Measurements from ENCODE around the gene LHX3.

Gene LHX3

GRCh38 chr9:136250676-136251075, 45.7 kb upstream of the LHX3 start:
- H3K27ac ChIP-seq, result no peak overlapping the region
- DNase-seq, result no peak
- no peak overlapping the region for H3K4me3 ChIP-seq (ENCODE audit: low read depth, low read length)
- H3K27me3 ChIP-seq (replicated peaks), result peaks cover 12% of the 10 kb centered on the region
- TF ChIP-seq, protein P1, sequence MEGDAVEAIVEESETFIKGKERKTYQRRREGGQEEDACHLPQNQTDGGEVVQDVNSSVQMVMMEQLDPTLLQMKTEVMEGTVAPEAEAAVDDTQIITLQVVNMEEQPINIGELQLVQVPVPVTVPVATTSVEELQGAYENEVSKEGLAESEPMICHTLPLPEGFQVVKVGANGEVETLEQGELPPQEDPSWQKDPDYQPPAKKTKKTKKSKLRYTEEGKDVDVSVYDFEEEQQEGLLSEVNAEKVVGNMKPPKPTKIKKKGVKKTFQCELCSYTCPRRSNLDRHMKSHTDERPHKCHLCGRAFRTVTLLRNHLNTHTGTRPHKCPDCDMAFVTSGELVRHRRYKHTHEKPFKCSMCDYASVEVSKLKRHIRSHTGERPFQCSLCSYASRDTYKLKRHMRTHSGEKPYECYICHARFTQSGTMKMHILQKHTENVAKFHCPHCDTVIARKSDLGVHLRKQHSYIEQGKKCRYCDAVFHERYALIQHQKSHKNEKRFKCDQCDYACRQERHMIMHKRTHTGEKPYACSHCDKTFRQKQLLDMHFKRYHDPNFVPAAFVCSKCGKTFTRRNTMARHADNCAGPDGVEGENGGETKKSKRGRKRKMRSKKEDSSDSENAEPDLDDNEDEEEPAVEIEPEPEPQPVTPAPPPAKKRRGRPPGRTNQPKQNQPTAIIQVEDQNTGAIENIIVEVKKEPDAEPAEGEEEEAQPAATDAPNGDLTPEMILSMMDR (IDR thresholded peaks at IDR 0.05; ENCODE audit: low read depth, low read length, missing control alignments), result no peak
- in situ Hi-C loops (cut with HindIII; ENCODE audit: low pct_ligation_motif_present, low sequenced_read_pairs), result no loop called here
- H3K36me3 ChIP-seq (replicated peaks), result no peaks in the 10 kb centered on the region

DNA sequence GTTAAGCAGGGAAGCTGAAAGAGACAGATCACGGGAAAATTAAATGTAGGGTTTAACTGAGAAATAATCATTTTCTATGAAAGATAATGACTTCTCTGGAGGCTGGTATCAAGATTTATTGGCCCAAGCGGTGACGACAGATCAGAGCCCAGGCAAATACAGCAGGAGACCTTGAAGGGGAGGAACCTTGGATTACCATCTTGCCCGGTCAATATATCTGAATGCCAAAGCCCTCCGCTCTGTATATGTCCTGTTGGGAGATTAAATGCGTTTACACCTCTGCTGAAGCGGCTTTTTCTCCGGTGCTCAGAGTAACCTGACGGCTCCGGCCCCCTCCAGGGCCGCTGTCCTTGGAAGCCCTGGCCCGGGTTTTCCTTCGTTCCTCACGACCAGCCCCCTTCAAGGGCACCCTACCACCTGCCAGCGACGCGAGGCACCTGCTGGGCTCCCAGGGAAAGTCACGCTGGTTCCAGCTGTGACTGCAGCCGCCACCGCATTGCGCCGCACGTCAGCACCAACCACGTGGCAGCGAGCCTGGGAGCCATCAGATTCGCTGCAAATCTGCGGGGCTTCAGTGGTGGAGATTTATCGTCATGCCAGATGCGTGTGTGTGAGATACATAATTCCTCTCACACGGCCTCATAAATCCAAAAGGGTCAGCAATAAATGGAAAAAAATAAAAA, 45.1 kb upstream of the LHX3 start:
- H3K36me3 ChIP-seq (replicated peaks), result no peaks in the 10 kb centered on the region
- H3K27ac ChIP-seq, result no peak overlapping the region
- H3K4me3 ChIP-seq (ENCODE audit: low read depth, low read length), result no peak overlapping the region
- in situ Hi-C loops (cut with HindIII; ENCODE audit: low pct_ligation_motif_present, low sequenced_read_pairs), result no loop called here
- peaks cover 12% of the 10 kb centered on the region for H3K27me3 ChIP-seq (replicated peaks)
- TF ChIP-seq, protein P1 (IDR thresholded peaks at IDR 0.05; ENCODE audit: low read depth, low read length, missing control alignments), result no peak
- DNase-seq, result no peak

DNA sequence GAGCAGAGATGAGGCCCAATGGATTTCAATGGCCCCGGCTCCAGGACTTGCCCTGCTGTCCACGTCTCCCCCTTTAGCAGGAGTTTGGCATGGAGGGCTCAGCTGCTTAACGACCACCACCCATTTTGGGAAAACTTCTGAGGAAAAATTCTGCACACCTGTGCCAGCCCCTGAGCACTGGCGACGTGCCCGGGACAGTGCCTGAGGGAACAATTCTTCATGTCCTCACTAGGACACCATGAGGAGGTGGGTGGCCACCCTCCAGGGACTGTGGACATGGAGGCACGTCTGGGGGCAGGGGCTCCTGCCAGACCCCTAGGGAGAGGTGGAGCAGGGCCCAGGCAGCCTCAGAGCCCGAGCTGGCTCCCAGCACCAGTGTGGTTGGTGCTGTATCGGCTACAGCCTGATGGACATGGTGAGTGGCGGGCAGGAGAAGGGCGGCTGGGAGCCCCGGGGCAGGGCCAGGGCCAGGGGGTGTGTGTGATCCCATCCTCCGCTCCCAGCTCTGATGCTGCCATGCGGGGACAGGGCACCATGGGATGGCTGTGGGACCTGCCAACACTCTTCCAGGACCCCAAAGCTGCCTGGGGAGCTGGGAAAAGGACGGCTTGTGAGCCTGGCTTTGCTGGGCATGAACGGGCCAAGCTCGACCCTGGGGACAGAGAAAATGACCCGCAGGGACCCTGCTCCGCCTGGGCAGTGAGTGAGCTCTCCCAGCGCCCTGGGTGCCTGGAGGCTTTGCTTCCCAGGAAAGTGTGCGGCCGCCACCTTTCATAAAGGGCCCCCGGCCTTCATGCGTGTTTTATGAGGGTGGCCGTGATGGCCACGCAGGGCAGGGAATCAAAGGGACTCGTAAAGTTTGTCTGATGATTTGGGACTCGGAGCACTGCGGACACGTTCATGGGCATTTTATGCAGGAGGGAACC, 44.3 kb upstream of the LHX3 start:
- DNase-seq, result no peak
- peaks cover 12% of the 10 kb centered on the region for H3K27me3 ChIP-seq (replicated peaks)
- in situ Hi-C loops (cut with HindIII; ENCODE audit: low pct_ligation_motif_present, low sequenced_read_pairs), result no loop called here
- no peak overlapping the region for H3K4me3 ChIP-seq (ENCODE audit: low read depth, low read length)
- no peak overlapping the region for H3K27ac ChIP-seq
- TF ChIP-seq, protein P1 (IDR thresholded peaks at IDR 0.05; ENCODE audit: low read depth, low read length, missing control alignments), result no peak
- H3K36me3 ChIP-seq (replicated peaks), result no peaks in the 10 kb centered on the region

DNA sequence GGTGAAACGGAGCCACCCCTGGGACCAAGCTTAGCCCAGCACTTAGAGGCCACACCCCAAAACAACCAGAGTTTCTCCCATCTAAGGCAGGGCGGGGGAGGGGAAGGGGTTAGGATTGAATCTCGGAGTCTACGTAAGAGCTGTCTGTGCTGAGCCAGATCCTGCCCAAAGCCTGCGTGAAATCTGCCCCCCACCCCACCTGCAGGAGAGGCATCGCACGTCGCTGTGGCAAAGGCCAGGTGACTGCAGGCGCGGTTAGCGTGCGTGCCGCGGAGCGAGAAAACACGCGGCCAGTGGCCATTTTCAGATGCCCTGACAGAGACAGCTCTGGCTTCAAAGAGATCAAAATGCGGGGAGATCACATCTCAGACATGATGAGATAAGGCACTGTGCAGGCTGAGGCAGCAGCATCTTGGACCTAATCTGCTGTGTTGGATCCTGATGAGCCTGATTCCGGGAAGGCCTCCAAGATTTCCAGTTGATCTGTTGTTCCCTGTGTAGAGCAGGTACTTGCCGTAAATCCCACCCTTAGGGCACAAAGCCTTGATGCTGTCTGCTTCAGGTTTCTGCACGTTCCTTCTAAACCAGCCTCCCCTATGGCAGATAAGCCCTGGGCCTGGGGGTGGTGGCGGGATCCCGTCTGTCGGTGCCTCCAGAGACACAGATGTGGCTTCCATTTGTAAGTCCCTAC, 43.2 kb upstream of the LHX3 start:
- Histone ChIP-seq H3K27me3 (replicated peaks) (peaks cover 12% of the 10 kb centered on the region), H3K27ac (no peak overlapping the region), H3K36me3 (replicated peaks) (no peaks in the 10 kb centered on the region), H3K4me3 (ENCODE audit: low read depth, low read length) (no peak overlapping the region)
- no peak for DNase-seq
- in situ Hi-C loops (cut with HindIII; ENCODE audit: low pct_ligation_motif_present, low sequenced_read_pairs), result no loop called here
- TF ChIP-seq, protein P1 (IDR thresholded peaks at IDR 0.05; ENCODE audit: low read depth, low read length, missing control alignments), result no peak

DNA sequence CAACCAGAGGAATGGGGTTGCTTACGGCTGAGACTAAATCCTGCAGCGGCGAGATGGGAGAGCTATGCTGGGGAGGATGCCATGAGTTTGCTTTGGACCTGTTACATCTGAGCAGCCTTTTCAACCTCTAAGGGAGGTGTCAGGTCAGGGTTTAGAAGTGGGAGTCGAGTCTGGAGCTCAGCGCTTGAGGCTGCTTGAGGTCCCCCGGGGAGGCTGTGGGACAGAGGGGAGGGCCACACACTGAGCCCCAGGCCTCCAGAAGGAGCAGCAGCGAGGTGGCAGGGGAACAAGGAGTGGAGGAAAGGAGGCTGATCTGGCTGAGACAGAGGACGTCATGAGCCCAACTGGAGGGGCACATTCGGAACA, 42.6 kb upstream of the LHX3 start:
- DNase-seq, result no peak
- Histone ChIP-seq H3K36me3 (replicated peaks) (no peaks in the 10 kb centered on the region), H3K27me3 (replicated peaks) (peaks cover 12% of the 10 kb centered on the region), H3K27ac (no peak overlapping the region), H3K4me3 (ENCODE audit: low read depth, low read length) (no peak overlapping the region)
- TF ChIP-seq, protein P1 (IDR thresholded peaks at IDR 0.05; ENCODE audit: low read depth, low read length, missing control alignments), result no peak
- in situ Hi-C loops (cut with HindIII; ENCODE audit: low pct_ligation_motif_present, low sequenced_read_pairs), result no loop called here
